Stimulated activated CD4-positive, alpha-beta T cell treated with anti-CD3 and anti-CD28 coated beads, Interleukin-4, amount 100 ng/mL, for 24 hours (primary cell): ENCODE measurements around the gene VIPR2.

ENCODE experiments used
- DNase-seq: peaks from one replicate; pipeline ENCODE4 v3.0.0-alpha.2; 2020

The VIPR2 gene

DNA sequence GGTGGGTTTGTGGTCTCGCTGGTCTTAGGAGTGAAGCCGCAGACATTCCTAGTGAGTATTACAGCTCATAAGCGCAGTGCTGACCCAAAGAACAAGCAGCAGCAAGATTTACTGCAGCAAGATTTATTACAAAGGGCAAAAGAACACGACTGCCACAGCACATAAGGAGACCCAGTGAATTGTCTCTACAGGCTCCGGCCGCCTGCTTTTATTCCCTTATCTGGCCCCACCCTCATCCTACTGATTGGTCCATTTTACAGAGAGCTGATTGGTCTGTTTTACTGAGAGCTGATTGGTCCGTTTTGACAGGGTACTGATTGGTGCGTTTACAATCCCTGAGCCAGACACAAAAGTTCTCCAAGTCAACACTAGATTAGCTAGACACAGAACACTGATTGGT, 82.1 kb downstream of the VIPR2 start:
- DNase-seq, result no peak

DNA sequence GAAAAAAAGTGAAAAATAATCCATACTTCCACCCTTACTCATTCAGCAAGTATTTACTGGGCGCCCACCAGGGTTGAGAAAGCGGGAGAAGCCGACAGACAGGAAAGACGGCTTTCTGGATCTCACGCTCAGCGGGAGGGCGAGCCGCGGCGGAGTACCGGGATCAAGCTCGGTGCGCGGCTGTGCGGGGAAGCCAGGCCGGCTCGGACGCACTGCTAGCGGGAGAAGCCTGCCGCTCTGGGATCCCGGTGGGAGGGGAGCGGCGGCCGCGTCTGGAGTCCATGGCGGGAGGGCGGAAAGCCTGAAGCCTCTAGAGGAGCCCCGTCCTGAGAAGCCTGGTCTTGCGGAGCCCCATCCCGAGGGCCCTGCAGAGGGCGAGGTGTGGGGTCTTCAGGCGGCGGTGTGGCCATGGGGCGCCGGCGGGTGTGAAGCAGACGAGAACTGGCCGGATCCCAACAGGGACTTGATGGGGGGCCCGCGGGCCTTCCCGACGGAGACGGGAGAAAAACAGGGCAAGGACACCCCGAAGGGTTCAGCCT, 82.9 kb downstream of the VIPR2 start:
- no peak for DNase-seq

DNA sequence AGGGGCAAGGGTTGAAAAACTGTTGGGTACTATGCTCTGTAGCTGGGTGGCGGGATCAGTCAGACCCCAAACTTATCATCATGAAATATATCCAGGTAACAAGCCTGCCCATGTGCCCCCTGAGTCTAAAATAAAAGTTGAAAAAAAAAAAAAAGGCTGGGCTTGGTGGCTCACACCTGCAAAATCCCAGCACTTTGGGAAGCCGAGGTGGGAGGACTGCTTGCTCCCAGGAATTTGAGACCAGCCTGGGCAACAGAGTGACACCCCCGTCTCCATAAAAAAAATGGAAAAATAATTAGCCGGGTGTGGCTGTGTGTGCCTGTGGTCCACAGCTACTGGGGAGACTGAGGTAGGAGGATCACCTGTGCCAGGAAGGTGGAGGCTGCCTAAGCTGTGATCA, 83.5 kb downstream of the VIPR2 start:
- no peak for DNase-seq

DNA sequence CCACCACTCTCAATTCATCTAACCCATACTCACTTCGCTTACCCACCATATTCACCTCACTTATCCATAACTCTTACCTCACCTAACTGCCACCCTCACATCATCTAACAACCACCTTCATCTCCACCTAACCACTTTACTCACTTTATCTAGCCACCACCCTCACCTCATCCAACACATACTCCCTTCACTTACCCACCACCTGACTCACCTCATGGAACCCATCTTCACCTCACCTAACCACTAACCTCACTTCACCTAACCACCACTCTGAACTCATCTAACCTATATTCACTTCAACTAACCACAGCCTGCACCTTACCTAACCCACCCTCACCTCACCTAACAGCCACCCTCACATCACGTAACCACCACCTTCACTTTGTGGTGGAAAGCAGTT, 84.2 kb downstream of the VIPR2 start:
- DNase-seq, result no peak

DNA sequence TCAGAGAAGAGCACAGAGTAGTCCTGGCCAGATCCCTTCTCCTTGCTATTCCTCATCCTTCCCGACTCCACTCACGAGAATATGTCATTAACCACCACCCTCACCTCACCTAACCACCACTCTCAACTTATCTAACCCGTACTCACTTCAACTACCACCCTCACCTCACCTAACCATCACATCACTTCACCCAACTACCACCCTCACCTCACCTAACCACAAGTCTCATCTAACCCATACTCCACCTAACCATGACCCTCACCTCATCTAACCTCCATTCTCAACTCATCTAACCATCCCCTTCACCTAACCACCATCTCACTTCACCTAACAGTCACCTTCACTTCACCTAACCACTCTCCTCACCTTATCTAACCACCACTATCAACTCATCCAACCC, 85.0 kb downstream of the VIPR2 start:
- no peak for DNase-seq

- no peak for DNase-seq
These were observed 87.0 kb downstream of the VIPR2 start for GRCh38 chr7:159057647-159058046.

- no peak for DNase-seq
These were observed 87.9 kb downstream of the VIPR2 start for GRCh38 chr7:159056737-159057136.

GRCh38 chr7:159051916-159052315, 92.8 kb downstream of the VIPR2 start:
- DNase-seq, result no peak

DNA sequence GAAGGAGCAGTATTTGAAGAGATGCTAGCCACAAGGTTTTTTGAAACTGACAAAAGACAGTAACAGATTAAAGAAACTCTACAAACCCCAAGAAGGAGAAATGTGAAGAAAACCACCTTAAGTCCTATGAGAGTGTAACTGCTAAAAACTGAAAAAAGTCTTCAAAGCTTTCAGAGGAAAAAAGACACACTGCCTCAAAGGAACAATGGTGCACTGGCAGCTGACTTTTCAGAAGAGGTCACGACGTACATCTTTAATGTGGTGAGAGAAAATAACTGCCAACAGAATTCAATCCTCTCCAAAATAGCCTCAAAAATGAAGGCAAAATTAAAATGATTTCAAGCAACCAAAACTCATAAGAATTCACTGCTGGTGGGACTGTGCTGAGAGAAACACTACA, 94.0 kb downstream of the VIPR2 start:
- no peak for DNase-seq

GRCh38 chr7:159049266-159050025, 95.2 kb downstream of the VIPR2 start:
- no peak for DNase-seq

GRCh38 chr7:159048656-159049055, 96.0 kb downstream of the VIPR2 start:
- no peak for DNase-seq

GRCh38 chr7:159047536-159047935, 97.1 kb downstream of the VIPR2 start:
- no peak for DNase-seq

DNA sequence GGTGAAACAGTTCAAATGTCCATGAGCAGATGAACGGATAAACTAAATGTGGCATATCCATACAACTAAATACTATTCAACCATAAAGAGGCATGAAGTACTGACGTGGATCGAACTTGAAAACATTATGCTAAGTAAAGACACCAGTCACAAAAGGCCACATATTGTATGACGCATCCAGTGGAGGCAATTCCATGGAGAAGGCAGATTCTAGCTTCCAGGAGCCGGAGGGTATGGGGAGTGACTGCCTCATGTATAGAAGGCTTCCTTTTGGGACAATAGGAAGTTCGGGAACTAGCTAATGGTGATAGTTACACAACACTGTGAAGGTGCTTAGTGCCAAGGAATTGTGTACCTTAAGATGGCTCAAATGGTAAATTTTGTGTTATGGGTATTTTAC, 98.4 kb downstream of the VIPR2 start:
- no peak for DNase-seq

DNA sequence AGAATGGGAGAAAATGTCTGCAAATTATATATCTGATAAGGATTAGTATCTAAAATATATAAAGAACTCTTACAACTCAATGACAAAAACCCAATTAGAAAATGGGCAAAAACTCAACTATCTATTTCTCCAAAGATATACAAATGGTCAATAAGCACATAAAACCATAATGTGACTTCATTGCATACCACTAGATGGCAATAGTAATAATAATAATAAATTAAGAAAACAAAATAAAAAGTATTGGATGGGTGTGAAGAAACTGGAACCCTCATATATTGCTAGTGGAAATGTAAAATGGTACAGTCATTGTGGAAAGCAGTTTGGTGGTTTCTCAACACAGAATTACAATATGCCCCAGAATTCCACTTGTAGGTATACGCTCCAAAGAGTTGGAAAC, 98.8 kb downstream of the VIPR2 start:
- no peak for DNase-seq

- no peak for DNase-seq
These were observed 102.0 kb downstream of the VIPR2 start for GRCh38 chr7:159042581-159043101.

DNA sequence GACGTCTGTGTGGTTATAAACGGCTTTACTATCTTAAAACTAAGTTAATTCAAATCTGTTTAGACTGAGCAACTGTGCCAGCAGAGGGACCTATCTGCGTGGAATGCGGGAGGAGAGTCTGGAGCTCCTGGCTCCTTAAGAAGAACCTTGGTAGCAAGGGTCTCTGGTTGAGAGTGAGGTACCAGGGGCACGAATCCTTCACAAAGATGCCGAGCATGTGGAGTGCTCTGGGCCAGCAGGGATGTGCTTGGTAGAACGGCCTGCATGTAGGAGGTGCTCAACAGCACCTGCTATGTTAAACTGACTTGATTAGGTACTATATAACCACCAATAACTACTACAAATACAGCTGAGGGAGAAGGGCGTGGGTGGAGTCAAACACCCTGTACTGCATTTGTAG, 102.6 kb downstream of the VIPR2 start:
- no peak for DNase-seq

GRCh38 chr7:159040912-159041711, 103.6 kb downstream of the VIPR2 start:
- no peak for DNase-seq

GRCh38 chr7:159040146-159040545, 104.5 kb downstream of the VIPR2 start:
- DNase-seq, result no peak

- DNase-seq, result no peak
These were observed 105.0 kb downstream of the VIPR2 start for GRCh38 chr7:159039716-159040115.

DNA sequence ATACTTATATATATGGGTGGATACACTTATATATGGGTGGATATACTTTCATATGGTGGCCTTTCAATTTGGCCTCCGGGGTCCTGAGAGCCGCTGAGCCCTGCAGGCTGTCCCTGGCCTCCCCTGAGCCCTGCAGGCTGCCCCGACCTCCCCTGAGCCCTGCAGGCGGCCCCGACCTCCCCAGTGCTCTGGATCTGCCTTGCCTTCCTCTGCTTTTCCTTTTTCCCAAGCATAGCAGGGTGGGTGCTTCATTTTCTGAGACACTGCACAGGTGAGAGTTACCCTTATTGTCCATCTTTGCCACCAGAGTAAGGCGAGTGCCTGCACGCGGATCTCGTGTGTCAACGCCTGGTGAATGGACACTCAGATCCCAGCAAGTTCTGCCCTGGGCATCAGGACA, 106.6 kb downstream of the VIPR2 start:
- DNase-seq, result no peak

- no peak for DNase-seq
These were observed 107.6 kb downstream of the VIPR2 start for GRCh38 chr7:159036916-159037605.

GRCh38 chr7:159035571-159036073, 109.0 kb downstream of the VIPR2 start:
- DNase-seq, result no peak

DNA sequence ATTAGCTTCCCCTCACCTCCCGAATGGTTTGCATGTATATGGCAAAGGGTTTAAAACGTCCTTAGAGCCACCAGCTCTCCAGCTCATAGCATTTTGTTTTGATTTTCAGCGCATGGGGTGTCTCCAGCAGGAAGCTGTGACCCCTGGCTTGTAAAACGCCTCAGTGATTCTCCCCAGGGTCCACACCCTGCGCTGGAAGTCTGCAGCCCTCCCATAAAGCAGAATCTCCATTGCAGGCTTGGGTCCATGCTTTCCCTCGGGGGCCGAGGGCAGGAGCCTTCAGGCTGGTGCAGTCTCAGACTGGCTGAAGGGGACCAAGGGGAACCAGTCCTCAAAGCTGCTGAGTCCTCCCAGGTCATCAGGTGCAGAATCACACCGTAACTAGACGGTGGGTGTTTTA, 109.7 kb downstream of the VIPR2 start:
- DNase-seq, result no peak
